Lower lobe of right lung (tissue), 2 donors: Measurements from ENCODE around the gene ZNF768. TPM values are rescaled to one million over a fixed set of nuclear protein-coding genes. Genes with fewer than 3 reads are reported as not detected.
A peak's percentile ranks its signal among the peaks of the same experiment; 100 is the strongest.

Experiments
- ATAC-seq, 2 donors: fragments of 200-7000 bp; cut with Tn5 transposase; one replicate each; pipeline ENCODE4 v1.9.1; 2020 to 2022; ENCODE audit warnings: mild to moderate bottlenecking in 2 of 2, moderate library complexity in 2 of 2
- DNase-seq: peaks from one replicate; pipeline ENCODE4 v3.0.0-alpha.2; 2020
- H3K27ac ChIP-seq: fragments of 200-600 bp; one replicate; pipeline ENCODE4 v1.8.0; 2022
- H3K27me3 ChIP-seq: fragments of 200-600 bp; one replicate; pipeline ENCODE4 v1.8.0; 2022; ENCODE audit warnings: low read depth
- H3K36me3 ChIP-seq: fragments of 200-600 bp; one replicate; pipeline ENCODE4 v1.8.0; 2022; ENCODE audit warnings: mild to moderate bottlenecking
- H3K4me1 ChIP-seq: fragments of 200-600 bp; one replicate; pipeline ENCODE4 v1.8.0; 2022
- H3K4me3 ChIP-seq: fragments of 200-600 bp; one replicate; pipeline ENCODE4 v1.8.0; 2022; ENCODE audit warnings: mild to moderate bottlenecking
- H3K9me3 ChIP-seq: fragments of 200-600 bp; one replicate; pipeline ENCODE4 v1.8.0; 2022
- CTCF ChIP-seq: fragments of 200-600 bp; IDR thresholded peaks from one replicate; pipeline ENCODE4 v1.8.0; 2022; ENCODE audit warnings: antibody characterized with exemption, mild to moderate bottlenecking
- intact Hi-C: fragments of 100-400 bp; cut with DNase I; formaldehyde crosslinking; loops from one replicate; pipeline ENCODE4 v1.11.0; 2022
- total RNA-seq: library from RNA; stranded (reverse); fragmentation: NEBNext Ultra II Directional; extraction: Animal tissue kit (Norgen Biotek cat#: 25700); gene quantifications from one replicate; pipeline ENCODE4 v1.2.1, GENCODE V29; 2021
- donor health status: DM: no; HTN: yes; CAD: no; lungs with severe emphysema.

The ZNF768 gene
- total RNA-seq, 1 donor from 2014 or later: 24.9 TPM

- no peak for TF ChIP-seq CTCF
- ATAC-seq (no peak), DNase-seq (no peak)
- Histone ChIP-seq H3K9me3 (no peaks in the 10 kb centered on the region), H3K27ac (no peak overlapping the region), H3K36me3 (no peaks in the 10 kb centered on the region), H3K4me3 (no peak overlapping the region), H3K4me1 (peaks cover 27% of the 10 kb centered on the region), H3K27me3 (no peaks in the 10 kb centered on the region)
- intact Hi-C loops: no loop called here
These were observed 39.6 kb upstream of the ZNF768 start for GRCh38 chr16:30565984-30566383.

- no peak for DNase-seq
- no peak for TF ChIP-seq CTCF
- H3K27ac ChIP-seq: no peak overlapping the region
- no peak for ATAC-seq
- H3K36me3 ChIP-seq: no peaks in the 10 kb centered on the region
- H3K4me3 ChIP-seq: no peak overlapping the region
- intact Hi-C loops: no loop called here
- H3K4me1 ChIP-seq: peaks cover 25% of the 10 kb centered on the region
- no peaks in the 10 kb centered on the region for H3K27me3 ChIP-seq
- H3K9me3 ChIP-seq: no peaks in the 10 kb centered on the region
These were observed 39.2 kb upstream of the ZNF768 start for GRCh38 chr16:30565526-30565925.

GRCh38 chr16:30562021-30562420, 35.7 kb upstream of the ZNF768 start:
- TF ChIP-seq CTCF: no peak
- ATAC-seq (no peak), DNase-seq (no peak)
- Histone ChIP-seq H3K4me1 (peaks cover 19% of the 10 kb centered on the region), H3K27ac (peak overlapping the region; percentile 85), H3K4me3 (peak overlapping the region; percentile 59), H3K9me3 (no peaks in the 10 kb centered on the region), H3K36me3 (no peaks in the 10 kb centered on the region), H3K27me3 (no peaks in the 10 kb centered on the region)
- intact Hi-C loops: no loop called here

GRCh38 chr16:30561089-30561816, 34.9 kb upstream of the ZNF768 start:
- DNase-seq: peak; percentile 65
- H3K27ac ChIP-seq: peak overlapping the region; percentile 85
- peak overlapping the region; percentile 59 for H3K4me3 ChIP-seq
- no peaks in the 10 kb centered on the region for H3K9me3 ChIP-seq
- peaks cover 4% of the 10 kb centered on the region for H3K36me3 ChIP-seq
- peaks cover 26% of the 10 kb centered on the region for H3K4me1 ChIP-seq
- no peaks in the 10 kb centered on the region for H3K27me3 ChIP-seq
- intact Hi-C loops: no loop called here
- ATAC-seq: no peak
- TF ChIP-seq CTCF: no peak

GRCh38 chr16:30559690-30560089, 33.3 kb upstream of the ZNF768 start:
- H3K27ac ChIP-seq: peak overlapping the region; percentile 46
- H3K27me3 ChIP-seq: no peaks in the 10 kb centered on the region
- H3K36me3 ChIP-seq: peaks cover 20% of the 10 kb centered on the region
- H3K9me3 ChIP-seq: no peaks in the 10 kb centered on the region
- H3K4me3 ChIP-seq: no peak overlapping the region
- intact Hi-C loops: no loop called here
- ATAC-seq (no peak), DNase-seq (no peak)
- peaks cover 26% of the 10 kb centered on the region for H3K4me1 ChIP-seq
- TF ChIP-seq CTCF: no peak
